Measurements from ENCODE around the gene WDR35.

WDR35 gene

DNA sequence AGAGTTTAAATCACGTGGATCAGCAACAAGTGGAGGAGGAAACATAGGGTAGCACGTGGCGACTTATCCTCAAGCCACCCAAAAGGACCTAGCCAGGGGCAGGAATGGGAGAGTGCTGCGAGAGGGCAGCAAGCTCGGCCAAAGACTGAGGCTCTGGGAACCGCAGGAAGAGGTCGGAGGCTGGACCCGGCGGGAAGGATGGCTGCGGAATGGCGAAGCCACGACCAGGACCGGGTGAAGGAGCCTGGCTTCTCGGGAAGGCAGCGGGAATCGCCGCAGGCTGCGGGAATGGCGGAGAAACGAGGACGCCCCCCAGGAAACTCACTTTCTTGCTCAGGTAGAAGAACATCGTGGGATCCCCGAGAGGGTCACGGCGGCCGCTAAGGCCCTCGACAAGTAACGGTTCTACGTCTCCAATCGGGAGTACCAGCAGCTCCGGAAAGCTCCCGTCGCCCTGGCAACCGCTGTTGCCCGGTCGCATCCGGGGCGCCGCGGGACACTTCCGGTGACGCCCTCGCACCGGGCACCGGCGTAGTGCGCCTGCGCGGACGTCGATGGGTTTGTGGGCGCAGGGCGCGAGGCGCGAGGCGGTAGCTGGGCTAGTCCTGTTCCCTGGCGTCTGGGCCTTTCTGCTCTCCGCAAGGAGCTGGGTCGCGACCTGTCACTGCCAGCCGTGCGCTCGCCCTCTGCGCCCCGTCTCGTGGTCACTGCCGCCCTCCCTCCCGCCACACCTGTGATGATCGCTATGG, at the start of gene WDR35:
WDR35 (minus strand) TSS at position 439 of the 749 bp plus-strand sequence; CDS start at position 349, 90 bp downstream.
- DNase-seq (ENCODE audit: low spot score), result peak; percentile 96

DNA sequence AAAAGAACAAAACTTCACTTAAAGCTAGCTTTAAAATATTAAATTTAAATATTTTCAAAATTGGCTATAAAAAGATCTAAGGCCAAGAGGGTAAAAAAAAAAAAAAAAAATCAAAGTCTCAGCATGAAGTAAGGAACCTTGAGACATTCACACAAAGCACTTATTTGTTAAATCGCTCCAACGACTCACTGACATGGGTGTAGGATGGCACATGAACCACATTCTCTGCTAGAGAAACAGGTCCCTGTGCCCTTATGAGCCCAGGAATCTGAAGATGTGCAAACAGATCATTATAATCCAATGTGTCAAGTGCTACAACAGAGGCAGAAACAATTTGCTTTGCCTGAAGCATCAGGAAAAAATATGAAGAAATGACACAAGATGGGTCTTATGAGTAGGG, 47.8 kb upstream of the WDR35 start:
- no peak for DNase-seq (ENCODE audit: low spot score)

DNA sequence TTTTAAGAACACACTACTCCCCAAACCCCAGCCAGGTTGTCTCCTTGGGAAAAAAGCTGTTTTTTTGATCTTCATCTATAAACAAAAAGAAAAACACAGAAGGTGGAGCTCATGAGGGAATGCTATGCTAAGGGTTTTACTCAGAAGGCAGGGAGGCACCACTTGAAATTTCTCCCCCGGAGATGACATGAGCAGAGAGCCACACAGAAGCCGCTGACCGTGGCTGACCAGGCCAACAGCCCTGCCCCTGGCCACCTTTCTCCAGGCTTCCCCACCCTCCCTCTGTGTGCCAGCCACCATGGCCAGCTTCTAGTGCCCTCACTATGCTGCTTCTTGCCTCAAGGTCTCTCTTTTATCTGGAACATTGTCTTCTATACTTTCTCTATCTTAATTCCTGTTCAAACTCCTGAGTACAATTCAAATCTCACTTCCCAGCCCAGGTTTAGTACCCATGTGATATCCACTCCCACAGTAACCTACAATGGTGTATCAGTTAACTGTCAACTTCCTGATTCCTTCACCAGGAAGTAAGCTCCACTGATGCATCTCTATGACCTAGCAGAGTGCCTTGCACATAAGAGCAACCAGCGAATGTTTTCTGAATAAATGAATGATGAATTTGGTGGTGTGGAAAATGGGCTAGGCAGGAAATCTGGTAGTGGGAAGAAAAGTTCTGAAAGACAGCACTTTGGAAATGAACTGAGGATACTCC, 46.2 kb upstream of the WDR35 start:
- DNase-seq (ENCODE audit: low spot score), result no peak

DNA sequence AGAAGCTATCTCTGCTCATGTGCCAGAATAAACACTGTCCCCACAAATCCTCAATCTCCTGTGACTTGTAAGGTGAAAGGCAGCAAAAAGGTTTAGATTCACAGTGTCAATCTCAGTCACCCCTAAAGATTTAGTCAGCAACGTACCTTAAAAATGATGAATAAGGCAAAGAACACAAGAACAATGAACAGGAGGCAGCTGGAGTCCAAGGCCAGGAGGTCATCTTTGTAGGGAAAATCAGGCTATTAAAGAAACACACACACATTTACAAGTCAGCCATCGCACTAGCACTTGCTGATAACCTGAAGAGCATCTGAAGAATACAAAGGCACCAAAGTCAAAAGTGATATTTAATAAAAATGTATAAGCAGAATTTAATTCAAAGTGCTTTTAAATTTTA, 44.9 kb upstream of the WDR35 start:
- DNase-seq (ENCODE audit: low spot score), result no peak

DNA sequence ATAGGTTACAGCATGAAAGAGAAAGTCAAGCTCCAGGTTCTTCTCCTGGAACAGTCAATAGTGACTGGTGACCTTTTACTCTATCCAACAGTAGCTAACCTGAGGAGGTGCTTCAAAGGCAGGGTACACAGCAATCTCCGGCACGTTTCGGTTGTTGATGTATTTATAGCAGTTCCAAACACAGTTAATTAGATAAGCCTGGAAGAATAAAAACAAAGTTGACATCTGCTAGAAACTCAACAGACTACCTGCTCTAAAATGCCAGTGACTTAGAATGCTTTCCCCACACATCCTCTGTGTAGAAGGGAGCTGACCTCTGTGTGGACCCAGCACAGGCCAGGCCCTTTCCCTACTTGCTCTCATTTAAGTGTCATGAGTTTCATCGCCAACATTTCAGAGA, 44.3 kb upstream of the WDR35 start:
- no peak for DNase-seq (ENCODE audit: low spot score)

DNA sequence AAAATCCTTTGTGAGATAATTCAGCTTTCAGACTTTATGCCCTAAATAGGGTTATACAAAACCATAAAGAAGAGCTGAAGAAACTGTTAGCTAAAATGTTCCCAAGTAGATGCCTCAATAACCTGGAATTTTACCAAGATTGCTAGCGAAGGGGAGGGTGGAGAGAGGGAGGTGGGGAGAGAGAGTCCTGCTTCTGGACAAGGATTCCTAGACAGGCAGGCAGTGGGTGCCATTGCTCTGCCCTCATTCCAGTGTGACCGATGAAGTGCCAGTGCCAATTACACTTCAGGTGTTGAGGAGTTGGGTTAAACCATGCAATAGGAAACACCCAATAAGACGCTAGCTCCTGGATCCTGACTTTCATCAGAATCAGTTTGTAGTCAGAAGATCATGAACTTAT, 43.4 kb upstream of the WDR35 start:
- no peak for DNase-seq (ENCODE audit: low spot score)

DNA sequence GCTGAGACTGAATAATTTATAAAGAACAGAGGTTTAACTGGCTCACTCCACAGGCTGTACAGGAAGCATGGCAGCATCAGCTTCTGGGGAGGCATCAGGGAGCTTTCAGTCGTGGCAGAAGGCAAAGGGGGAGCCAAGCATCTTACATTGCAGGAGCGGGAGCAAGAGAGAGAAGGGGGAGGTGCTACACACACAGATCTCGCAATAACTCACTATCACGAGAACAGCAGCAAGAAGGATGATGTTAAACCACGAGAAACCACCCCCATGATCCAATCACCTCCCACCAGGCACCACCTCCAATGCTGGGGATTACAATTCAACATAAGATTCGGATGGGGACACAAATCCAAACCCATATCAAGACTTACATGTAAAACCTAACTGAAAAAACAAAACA, 40.3 kb upstream of the WDR35 start:
- DNase-seq (ENCODE audit: low spot score), result no peak

DNA sequence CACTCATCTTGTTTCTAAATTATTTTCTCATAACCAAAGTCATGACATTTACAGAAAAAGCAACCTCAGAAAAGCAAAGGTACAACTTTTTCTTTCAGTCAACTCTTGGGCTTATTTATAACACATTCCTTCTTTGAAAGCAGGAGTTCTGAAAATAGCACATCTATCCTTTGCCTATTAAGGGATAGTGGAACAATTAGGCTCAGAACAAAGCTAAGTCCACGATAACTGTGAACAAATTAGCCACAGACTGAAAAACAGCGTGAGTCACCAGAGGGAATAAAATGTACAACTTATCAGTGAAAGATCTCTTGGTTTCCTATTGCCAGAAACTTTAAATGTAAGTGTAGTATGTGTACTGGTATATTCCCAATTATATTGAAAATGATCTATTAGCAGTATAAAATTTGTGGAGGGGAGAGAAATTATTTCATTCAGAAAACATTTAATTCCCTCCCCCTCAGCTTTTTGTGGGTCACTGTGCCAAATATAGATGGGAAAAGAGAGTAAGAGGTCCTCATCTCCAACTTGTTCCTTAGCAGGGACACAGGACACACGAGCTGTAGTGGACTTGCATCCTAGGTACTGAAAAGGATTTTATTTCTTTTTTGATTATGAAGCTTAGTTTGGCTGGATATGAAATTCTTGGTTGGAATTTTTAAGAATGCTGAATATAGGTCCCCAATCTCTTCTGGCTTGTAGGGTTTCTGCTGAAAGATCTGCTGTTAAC, 38.0 kb upstream of the WDR35 start:
- no peak for DNase-seq (ENCODE audit: low spot score)

DNA sequence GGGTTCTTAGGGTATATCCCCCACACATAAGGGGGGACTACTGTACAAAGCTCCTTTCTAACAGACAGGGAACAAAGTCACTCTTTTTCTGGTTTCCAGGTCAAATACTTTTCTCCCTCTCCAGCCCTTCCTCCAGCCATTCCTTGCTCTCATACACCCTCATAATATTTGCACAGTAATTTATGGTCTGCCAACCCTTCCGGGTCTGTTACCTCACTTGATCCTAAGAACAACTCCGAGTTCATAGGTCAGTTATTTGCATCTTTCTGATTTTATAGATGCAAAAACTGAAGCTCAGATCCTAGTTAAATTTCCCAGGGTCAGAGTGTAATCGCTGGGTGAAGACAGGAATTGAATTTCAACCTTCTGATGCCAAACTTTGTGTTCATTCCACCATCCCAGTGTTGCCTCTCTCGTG, 37.4 kb upstream of the WDR35 start:
- DNase-seq (ENCODE audit: low spot score), result no peak

DNA sequence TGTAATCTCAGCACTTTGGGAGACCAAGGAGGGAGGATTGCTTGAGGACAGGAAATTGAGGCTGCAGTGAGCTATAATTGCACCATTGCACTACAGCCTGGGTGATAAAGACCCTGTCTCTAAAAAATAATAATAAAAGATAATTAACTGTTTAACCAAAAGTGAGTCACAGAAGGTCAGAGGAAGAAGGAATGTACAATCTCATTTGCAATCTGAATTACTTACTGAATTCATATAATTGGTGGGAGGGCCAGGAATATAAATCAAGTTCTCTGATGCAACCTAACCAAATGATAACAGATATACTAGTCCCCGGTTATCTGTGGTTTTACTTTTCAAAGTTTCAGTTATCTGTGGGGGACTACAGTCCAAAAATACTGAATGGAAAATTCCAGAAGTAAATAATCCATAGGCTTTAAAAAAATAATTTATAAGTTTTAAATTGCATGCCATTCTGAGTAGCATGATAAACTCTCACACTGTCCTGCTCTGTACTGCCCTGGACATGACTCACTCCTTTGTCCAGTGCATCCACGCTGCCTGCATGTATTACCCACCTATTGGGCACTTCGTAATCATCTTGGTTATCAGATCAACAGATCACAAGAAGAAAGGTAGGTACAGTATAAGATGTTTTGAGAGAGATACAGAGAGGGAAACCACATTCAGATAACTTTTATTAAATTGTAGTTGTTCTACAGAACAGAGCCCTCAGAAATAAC, 35.3 kb upstream of the WDR35 start:
- DNase-seq (ENCODE audit: low spot score), result no peak

DNA sequence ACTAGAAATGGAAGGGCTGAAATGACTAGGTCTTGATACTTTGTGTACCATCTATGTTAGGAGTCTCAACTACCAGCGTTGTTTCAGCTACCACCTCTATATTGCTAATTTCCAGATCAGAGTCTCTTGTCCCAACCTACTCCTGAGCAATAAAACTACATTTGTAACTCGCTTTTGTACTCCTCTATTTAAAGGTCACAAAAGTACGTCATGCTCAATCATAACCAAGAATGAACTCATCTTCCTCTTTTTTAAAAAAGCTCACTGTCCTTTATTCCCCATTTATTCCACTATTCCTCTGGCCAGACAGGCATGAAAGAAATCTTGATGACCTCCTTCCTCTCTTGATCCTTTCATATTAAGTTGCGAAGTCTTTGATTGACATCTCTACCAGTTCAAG, 33.8 kb upstream of the WDR35 start:
- no peak for DNase-seq (ENCODE audit: low spot score)

DNA sequence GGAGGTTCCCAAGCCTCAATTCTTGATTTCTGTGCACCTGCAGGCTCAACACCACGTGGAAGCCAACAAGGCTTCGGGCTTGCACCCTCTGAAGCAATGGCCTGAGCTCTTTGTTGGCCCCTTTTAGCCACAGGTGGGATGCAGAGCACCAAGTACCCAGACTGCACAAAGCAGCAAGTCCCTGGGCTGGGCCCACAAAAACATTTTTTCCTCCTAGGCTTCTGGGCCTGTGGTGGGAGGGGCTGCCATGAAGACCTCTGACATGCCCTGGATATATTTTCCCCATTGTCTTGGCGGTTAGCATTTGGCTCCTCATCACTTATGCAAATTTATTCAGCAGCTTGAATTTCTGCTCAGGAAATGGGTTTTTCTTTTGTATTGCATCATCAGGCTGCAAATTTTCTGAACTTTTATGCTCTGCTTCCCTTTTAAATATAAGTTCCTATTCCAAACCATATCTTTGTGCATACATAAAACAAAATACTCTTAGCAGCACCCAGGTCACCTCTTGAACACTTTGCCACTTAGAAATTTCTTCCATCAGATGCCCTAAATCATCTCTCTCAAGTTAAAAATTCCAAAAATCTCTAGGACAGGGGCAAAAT, 31.6 kb upstream of the WDR35 start:
- DNase-seq (ENCODE audit: low spot score), result no peak

DNA sequence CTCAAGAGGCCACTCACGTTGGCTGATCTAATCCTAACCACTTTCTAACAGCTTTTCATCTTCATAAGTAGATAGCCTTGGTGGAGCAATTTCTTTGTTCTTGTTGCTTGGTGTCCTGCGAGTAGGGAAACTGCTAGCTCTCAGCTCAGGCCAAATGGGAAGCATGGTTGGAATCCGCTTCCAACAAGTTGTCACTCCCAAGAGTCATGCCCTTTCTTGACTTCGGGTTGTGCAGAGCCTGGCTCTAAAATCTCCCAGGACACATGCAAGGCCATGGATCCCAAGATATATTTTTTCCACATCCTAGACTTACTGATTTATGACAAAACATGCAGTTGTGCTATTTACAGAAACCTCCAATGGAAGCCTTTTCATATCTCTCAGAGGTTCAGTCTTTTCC, 29.8 kb upstream of the WDR35 start:
- DNase-seq (ENCODE audit: low spot score), result no peak

DNA sequence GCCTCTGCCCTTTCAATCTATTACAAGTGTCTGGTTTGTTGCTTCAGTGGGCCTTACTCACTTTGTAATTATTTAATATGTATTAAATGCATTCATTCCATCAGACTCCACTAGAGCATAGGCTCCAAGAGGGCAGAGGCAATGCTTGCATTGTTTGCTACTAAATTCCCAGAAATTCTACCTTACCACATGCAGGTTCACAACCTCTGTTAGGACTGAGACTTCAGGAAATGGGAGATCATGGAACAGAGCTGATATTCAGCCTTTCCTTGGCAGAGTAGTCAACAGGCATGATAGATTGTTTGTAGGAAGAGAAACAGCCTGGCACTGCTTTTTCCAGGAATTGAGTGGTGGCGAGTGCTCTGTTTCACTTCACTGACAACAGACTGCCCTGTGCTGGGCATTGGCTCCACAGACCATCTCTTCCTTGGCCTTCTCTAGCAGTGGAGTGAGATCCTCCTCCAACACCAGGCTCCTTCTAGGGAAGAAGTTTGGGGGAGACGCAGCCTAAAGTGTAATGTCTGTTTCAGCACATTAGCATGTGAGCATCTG, 28.8 kb upstream of the WDR35 start:
- DNase-seq (ENCODE audit: low spot score), result no peak

DNA sequence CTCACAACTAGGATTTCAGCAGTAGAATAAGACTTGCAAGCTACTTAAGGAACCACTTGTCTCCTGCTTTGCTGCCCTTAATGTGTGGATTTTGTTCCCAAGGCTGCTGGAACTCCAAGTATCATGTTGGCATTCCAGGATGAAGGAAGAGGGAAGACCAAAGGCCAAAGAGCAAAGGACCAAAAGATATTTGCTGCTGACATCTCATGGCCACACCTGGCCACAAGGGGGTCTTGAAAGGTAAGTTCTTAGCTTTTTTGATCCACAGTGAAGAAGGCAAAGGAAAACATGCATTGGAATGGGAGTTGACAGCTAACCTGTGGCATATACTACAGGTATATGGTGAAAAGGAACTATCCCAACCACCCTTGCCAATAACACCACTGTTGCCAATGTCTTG, 26.4 kb upstream of the WDR35 start:
- no peak for DNase-seq (ENCODE audit: low spot score)

DNA sequence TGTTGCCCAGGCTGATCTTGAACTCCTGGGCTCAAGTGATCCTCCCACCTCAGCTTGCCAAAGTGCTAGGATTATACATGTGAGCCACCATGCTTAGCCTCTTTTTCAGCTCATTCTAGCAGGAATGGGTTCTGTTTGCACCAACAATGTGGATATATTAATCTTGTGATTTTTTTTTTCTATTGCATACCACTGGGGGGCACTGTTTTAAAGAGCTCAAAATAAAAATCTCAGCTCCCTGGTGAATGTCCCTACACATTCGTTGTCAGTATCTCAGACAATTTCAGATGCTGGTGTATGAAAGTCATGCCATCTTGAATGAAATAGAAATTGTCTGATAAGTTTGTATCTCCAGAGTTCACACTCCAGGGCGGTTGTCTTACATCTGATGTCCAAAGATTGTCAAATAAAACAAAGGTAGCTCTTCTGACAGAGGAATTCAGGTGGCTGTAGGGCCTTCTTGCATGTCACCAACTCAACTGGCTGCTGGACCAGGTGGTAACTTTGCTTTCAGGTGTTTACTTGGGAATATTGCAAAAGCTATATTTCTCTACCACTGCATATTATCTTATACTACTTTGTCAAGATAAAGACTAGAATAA, 25.7 kb upstream of the WDR35 start:
- no peak for DNase-seq (ENCODE audit: low spot score)

DNA sequence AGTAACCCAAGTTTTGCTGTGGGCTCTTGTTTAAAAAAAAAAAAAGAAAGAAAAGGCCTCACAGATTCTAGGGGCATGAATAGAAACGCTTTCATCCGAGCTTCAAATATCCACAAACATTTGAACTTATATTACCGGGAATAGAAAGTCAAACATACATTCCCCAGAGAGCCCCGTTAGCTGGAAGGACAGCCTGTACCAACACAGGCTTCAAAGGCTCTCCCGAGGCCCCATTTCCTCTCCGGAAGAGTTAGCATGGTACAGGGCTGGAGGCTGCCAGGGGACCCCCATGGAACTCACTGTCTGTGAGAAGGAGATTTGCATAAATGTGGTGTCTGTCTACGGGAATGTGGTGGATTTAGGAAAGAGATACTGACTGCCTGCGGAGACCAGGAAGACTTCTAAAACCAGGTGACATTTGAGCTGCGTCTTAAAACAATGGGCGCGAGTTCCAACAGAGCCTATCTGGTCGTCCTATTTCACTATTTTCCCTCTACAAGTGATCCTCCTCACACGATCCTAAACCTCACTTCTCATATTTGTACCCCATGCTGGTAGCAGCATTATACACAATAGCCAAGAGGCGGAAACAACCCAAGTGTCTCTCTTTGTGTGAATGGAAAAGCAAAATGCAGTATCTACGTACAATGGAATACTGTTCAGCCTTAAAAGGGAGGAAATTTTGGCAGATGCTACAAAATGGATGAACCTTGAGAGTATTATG, 23.4 kb upstream of the WDR35 start:
- DNase-seq (ENCODE audit: low spot score), result no peak

DNA sequence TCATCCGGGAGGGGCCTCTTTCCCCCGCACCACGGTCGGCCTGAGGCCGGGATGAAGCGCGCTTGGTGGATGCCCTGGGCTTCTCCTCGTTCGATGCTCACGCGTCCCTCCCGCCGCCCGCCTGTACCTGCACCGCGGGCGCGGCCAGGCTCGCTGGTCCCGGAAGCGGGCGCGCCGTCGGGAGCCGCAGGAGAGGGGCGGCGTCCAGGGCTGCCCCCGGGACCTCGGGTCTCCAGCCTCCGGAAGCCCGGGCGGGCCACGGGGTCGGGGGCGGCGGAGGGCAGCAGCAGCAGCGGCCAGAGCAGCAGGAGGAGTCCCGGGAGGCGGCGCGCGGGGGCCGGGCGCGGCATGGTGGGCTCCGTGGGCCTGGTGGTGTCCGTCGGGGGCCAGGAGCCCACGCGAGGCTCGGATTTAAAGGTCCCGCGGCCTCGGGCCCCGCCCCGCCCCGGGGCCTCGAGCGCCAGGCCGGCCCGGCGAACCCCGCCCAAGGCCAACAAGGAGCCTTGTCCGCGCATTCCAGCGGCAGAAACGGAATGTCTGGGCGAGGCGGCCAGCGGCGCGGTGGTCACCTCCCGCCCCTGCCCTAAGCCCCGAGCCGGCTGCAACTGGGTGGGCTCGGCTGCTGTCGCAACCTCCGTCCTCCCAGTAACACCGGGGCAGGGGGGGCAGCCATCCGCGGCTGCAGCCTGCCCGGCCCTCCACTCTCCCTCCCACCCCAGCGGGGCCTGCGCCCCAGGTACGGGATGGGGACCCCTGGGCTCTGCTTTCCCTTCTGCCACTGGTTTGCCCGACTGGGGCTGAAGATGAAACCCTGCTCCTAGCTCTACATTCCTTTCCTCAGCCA, 22.6 kb upstream of the WDR35 start, which contains the start of gene MATN3:
MATN3 (minus strand) TSS at position 387 of the 844 bp plus-strand sequence; CDS start at position 350, 37 bp downstream.
- DNase-seq (ENCODE audit: low spot score), result peak; percentile 89

DNA sequence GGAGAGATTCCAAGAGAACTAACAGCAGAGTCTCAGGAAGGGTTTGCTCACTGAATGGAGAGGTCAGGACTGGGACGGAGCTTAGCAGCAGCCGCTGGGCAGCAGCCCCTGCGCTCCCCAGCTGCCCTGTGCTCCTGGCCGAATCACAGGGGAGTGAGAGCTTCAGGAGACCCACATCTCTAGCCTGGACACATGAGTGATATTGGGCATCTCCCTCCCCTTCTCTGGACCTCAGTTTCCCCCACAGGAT, 22.1 kb upstream of the WDR35 start:
- DNase-seq (ENCODE audit: low spot score), result no peak
